ENCODE results near the gene SLC9A7. TPM values are rescaled to one million over a fixed set of nuclear protein-coding genes. Genes with fewer than 3 reads are reported as not detected.

The SLC9A7 gene
- polyA plus RNA-seq, 2 of the 4 experiments (the other 2 are of a cell fraction), result 9.8 to 21.1 TPM

GRCh38 chrX:46573892-46574773 is 184.8 kb downstream of the SLC9A7 start (continued):
- TF ChIP-seq BCL3 (IDR thresholded peaks at IDR 0.05) (0 out of 3 replicates have a peak, but pooled peaks have one; percentile 12), CBX8 (IDR thresholded peaks at IDR 0.05) (no peak), RNF2 (IDR thresholded peaks at IDR 0.05; ENCODE audit: borderline replicate concordance, low read depth) (no peak), EHMT2 (IDR thresholded peaks at IDR 0.05; ENCODE audit: low read depth) (no peak)

- DNase-seq (ENCODE audit: low read depth in 1 of 2, low spot score in 1 of 2) (peak; percentile 67 to 80), ATAC-seq (peak; percentile 87 to 94), FAIRE-seq (no peak)
Observed at GRCh38 chrX:46573331-46573891, 185.5 kb downstream of the SLC9A7 start, which contains the start of gene CHST7. Gene CHST7, plus strand, starts transcription at chrX:46573765. Its CDS starts 167 bp downstream, at chrX:46573932.

DNA sequence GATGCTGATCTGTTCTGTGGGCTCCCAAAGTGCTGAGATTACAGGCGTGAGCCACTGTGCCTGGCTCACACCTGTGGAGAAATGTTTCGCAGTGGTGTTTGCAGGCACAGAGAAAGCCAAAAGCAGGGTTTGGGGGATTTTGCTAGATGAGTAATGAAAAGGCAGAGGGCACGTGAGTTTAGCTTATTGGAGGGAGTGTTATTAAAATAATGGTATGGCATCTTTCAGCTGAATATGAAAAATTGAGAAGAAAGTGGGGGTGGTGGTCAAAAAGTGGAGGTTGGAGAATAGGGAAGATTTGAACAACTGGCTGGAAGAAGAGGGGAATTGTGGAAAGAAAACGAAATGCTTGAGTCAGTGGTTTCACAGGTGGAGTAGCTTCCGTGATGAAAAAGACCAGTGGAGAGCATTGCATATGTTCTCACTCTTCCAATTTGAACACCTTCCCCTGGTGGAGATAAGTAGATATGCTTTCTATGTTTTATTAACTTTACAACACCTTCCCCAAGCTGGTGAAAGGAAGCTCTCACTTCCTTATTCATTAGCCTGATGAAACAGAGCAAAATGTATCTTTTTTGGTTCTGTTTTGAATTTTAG is 186.5 kb downstream of the SLC9A7 start:
- DNase-seq (ENCODE audit: low read depth in 1 of 2, low spot score in 1 of 2) (peak in 1 of 2 experiments; percentile 25), ATAC-seq (no peak), FAIRE-seq (peak; percentile 94)
- H3K4me3 ChIP-seq, result no peak overlapping the region
- H3K4me1 ChIP-seq, result peaks cover 40% of the 10 kb centered on the region
- H3K9me3 ChIP-seq, result no peaks in the 10 kb centered on the region
- ChIA-PET CTCF (interaction anchor here (0.6 to 2.0 kb wide), 18 partner anchors 9 to 223 kb away, joined by 3 to 11 read pairs (median 4); no protein-coding TSS in a partner anchor), POLR2A (no interaction called here)
- peak overlapping the region; percentile 71 for H3K4me2 ChIP-seq
- 82% methylated on average over 5 of the region's 5 CpGs for WGBS (ENCODE audit: missing lambda C conversion rate)
- H3K27ac ChIP-seq, result peak overlapping the region; percentile 88 to 98; a peak in 5 of 6 replicates
- TF ChIP-seq ELK1 (IDR thresholded peaks at IDR 0.05; ENCODE audit: low read depth, low read length), result no peak
- TF ChIP-seq BHLHE40 (IDR thresholded peaks at IDR 0.05; ENCODE audit: low read depth, low read length), result no peak
- TF ChIP-seq MAZ (IDR thresholded peaks at IDR 0.05; ENCODE audit: borderline replicate concordance, low read depth, low read length), result no peak
- TF ChIP-seq FOSB (CRISPR knock-in tag; IDR thresholded peaks at IDR 0.05), result no peak
- no peak for TF ChIP-seq HDAC2 (IDR thresholded peaks at IDR 0.05)
- no peak for TF ChIP-seq ZNF302 (CRISPR knock-in tag; IDR thresholded peaks at IDR 0.05)
- no peak for TF ChIP-seq ZC3H11A (IDR thresholded peaks at IDR 0.05)
- TF ChIP-seq EP300 (IDR thresholded peaks at IDR 0.05), result no peak
- TF ChIP-seq RNF2 (IDR thresholded peaks at IDR 0.05; ENCODE audit: borderline replicate concordance, low read depth), result no peak
- no peak for TF ChIP-seq ZFP36 (IDR thresholded peaks at IDR 0.05; ENCODE audit: borderline replicate concordance, partially characterized antibody)
- no peak for TF ChIP-seq FOXS1 (CRISPR knock-in tag; IDR thresholded peaks at IDR 0.05)
- TF ChIP-seq RAD21 (conservative IDR thresholded peaks at IDR 0.05 in 1 of 2, IDR thresholded peaks at IDR 0.05 in 1 of 2), result no peak

More at GRCh38 chrX:46573331-46573891, 185.5 kb downstream of the SLC9A7 start, which contains the start of gene CHST7:
- H3K27ac ChIP-seq, result peak within 1 kb of the TSS; percentile 88 to 98
- TF ChIP-seq, protein P1, sequence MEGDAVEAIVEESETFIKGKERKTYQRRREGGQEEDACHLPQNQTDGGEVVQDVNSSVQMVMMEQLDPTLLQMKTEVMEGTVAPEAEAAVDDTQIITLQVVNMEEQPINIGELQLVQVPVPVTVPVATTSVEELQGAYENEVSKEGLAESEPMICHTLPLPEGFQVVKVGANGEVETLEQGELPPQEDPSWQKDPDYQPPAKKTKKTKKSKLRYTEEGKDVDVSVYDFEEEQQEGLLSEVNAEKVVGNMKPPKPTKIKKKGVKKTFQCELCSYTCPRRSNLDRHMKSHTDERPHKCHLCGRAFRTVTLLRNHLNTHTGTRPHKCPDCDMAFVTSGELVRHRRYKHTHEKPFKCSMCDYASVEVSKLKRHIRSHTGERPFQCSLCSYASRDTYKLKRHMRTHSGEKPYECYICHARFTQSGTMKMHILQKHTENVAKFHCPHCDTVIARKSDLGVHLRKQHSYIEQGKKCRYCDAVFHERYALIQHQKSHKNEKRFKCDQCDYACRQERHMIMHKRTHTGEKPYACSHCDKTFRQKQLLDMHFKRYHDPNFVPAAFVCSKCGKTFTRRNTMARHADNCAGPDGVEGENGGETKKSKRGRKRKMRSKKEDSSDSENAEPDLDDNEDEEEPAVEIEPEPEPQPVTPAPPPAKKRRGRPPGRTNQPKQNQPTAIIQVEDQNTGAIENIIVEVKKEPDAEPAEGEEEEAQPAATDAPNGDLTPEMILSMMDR (IDR thresholded peaks at IDR 0.05), result peak; percentile 61
- peak; percentile 40; the same call in 1 of the 2 replicates for TF ChIP-seq POLR2A (IDR thresholded peaks at IDR 0.05; ENCODE audit: low read length)
- no peak for TF ChIP-seq FOXS1 (CRISPR knock-in tag; IDR thresholded peaks at IDR 0.05)
- peak; percentile 54 to 62 for TF ChIP-seq RAD21 (conservative IDR thresholded peaks at IDR 0.05 in 1 of 2, IDR thresholded peaks at IDR 0.05 in 1 of 2)
- 0 out of 3 replicates have a peak, but pooled peaks have one; percentile 27 for TF ChIP-seq BCL3 (IDR thresholded peaks at IDR 0.05)
- peak; percentile 45; the same call in 2 of the 3 replicates for TF ChIP-seq SMC3 (IDR thresholded peaks at IDR 0.05)
- TF ChIP-seq MAX (IDR thresholded peaks at IDR 0.05), result no peak
- TF ChIP-seq JUN (IDR thresholded peaks at IDR 0.05), result peak in 1 of 2 experiments; percentile 49; a peak in 1 of 5 replicates
- no peak for TF ChIP-seq HOXB5 (CRISPR knock-in tag; IDR thresholded peaks at IDR 0.05)
- peaks cover 36% of the 10 kb centered on the region for H3K4me1 ChIP-seq
- CTCF ChIA-PET, result interaction anchor here (0.8 to 2.0 kb wide), 12 partner anchors 10 to 222 kb away, joined by 3 to 11 read pairs (median 5); no protein-coding TSS in a partner anchor
- peak within 1 kb of the TSS; percentile 76 for H3K4me3 ChIP-seq
- WGBS (ENCODE audit: missing lambda C conversion rate), result under 1% methylated on average over 20 of the region's 35 CpGs
- no peaks in the 10 kb centered on the region for H3K9me3 ChIP-seq
- POLR2A ChIA-PET, result interaction anchor here (1.4 kb wide), 1 partner anchor 10 kb away, joined by 5 read pairs; no protein-coding TSS in a partner anchor
- peak within 1 kb of the TSS; percentile 83 for H3K4me2 ChIP-seq
